H9 (cell line): ENCODE data around the gene SAMHD1. TPM values are rescaled to one million over a fixed set of nuclear protein-coding genes. Genes with fewer than 3 reads are reported as not detected.

Experiments used
- DNase-seq: peaks from one replicate; pipeline ENCODE4 v3.0.0-alpha.2; 2017
- H2AFZ ChIP-seq: one replicate; pipeline ENCODE4 v1.6.1; 2013; ENCODE audit warnings: mild to moderate bottlenecking, low read length, control low read depth, moderate library complexity
- H2AK5ac ChIP-seq: 2 replicates; pipeline ENCODE4 v1.6.1; 2013; ENCODE audit warnings: low read length, control low read depth, mixed read lengths; ENCODE audit not compliant: insufficient read length
- H2BK120ac ChIP-seq: one replicate; pipeline ENCODE4 v1.6.1; 2013; ENCODE audit warnings: low read depth, mild to moderate bottlenecking, low read length, control low read depth, inconsistent platforms; ENCODE audit not compliant: poor library complexity, severe bottlenecking
- H2BK12ac ChIP-seq: 2 replicates; pipeline ENCODE4 v1.6.1; 2013; ENCODE audit warnings: low read length, control low read depth, mixed read lengths, low read depth; ENCODE audit not compliant: insufficient read length
- H2BK15ac ChIP-seq: 2 replicates; pipeline ENCODE4 v1.6.1; 2013; ENCODE audit warnings: low read depth, low read length, control low read depth
- H2BK20ac ChIP-seq: one replicate; pipeline ENCODE4 v1.6.1; 2013; ENCODE audit warnings: low read depth, mild to moderate bottlenecking, low read length, control low read depth, inconsistent platforms; ENCODE audit not compliant: poor library complexity, severe bottlenecking
- H2BK5ac ChIP-seq: 2 replicates; pipeline ENCODE4 v1.6.1; 2013; ENCODE audit warnings: low read length, control low read depth, mixed read lengths; ENCODE audit not compliant: insufficient read length
- H3K14ac ChIP-seq: 2 replicates; pipeline ENCODE4 v1.6.1; 2013; ENCODE audit warnings: low read length, control low read depth; ENCODE audit not compliant: insufficient read depth
- H3K18ac ChIP-seq: 2 replicates; pipeline ENCODE4 v1.6.1; 2013; ENCODE audit warnings: low read depth, mild to moderate bottlenecking, mixed read lengths, low read length, control low read depth; ENCODE audit not compliant: insufficient read length
- H3K23ac ChIP-seq: 2 replicates; pipeline ENCODE4 v1.6.1; 2013; ENCODE audit warnings: low read length, control low read depth, mixed read lengths, low read depth; ENCODE audit not compliant: insufficient read length
- H3K23me2 ChIP-seq: 2 replicates; pipeline ENCODE4 v1.6.1; 2013; ENCODE audit warnings: low read depth, mild to moderate bottlenecking, mixed read lengths, low read length, control low read depth; ENCODE audit not compliant: insufficient read length, poor library complexity, severe bottlenecking
- H3K27ac ChIP-seq: 2 replicates; pipeline ENCODE4 v1.5.1; 2013; ENCODE audit warnings: low read length, control low read depth, mixed read lengths, low read depth; ENCODE audit not compliant: insufficient read length
- H3K27me3 ChIP-seq: 2 replicates; pipeline ENCODE4 v1.6.1; 2013; ENCODE audit warnings: low read length, control low read depth, inconsistent platforms; ENCODE audit not compliant: insufficient read depth
- H3K4ac ChIP-seq: 2 replicates; pipeline ENCODE4 v1.6.1; 2013; ENCODE audit warnings: low read depth, mild to moderate bottlenecking, control low read depth, inconsistent platforms, low read length, moderate library complexity
- H3K4me1 ChIP-seq: 2 replicates; pipeline ENCODE4 v1.6.1; 2013; ENCODE audit warnings: low read length, control low read depth, inconsistent platforms; ENCODE audit not compliant: insufficient read depth
- H3K4me2 ChIP-seq: 2 replicates; pipeline ENCODE4 v1.6.1; 2013; ENCODE audit warnings: low read length, control low read depth, mixed read lengths; ENCODE audit not compliant: insufficient read length, insufficient read depth
- H3K56ac ChIP-seq: 2 replicates; pipeline ENCODE4 v1.6.1; 2013; ENCODE audit warnings: low read depth, mild to moderate bottlenecking, mixed read lengths, low read length, control low read depth; ENCODE audit not compliant: insufficient read length
- H3K79me1 ChIP-seq: 2 replicates; pipeline ENCODE4 v1.6.1; 2013; ENCODE audit warnings: low read depth, mild to moderate bottlenecking, moderate library complexity, low read length, control low read depth, inconsistent platforms; ENCODE audit not compliant: insufficient read depth, poor library complexity, severe bottlenecking
- H3K79me2 ChIP-seq: 2 replicates; pipeline ENCODE4 v1.6.1; 2013; ENCODE audit warnings: low read length, control low read depth, inconsistent platforms; ENCODE audit not compliant: insufficient read depth
- H3K9ac ChIP-seq: 2 replicates; pipeline ENCODE4 v1.6.1; 2013; ENCODE audit warnings: low read length, control low read depth, mixed read lengths; ENCODE audit not compliant: insufficient read length; ENCODE audit errors: extremely low read depth
- H3K9me3 ChIP-seq: one replicate; pipeline ENCODE4 v1.6.1; 2013; ENCODE audit warnings: low read depth, low read length, inconsistent platforms; ENCODE audit not compliant: control insufficient read depth
- H3T11ph ChIP-seq: one replicate; pipeline ENCODE4 v1.6.1; 2013; ENCODE audit warnings: mild to moderate bottlenecking, low read length, control low read depth, inconsistent platforms
- H4K20me1 ChIP-seq: one replicate; pipeline ENCODE4 v1.6.1; 2013; ENCODE audit not compliant: control insufficient read depth, insufficient read length, insufficient read depth
- H4K5ac ChIP-seq: 2 replicates; pipeline ENCODE4 v1.6.1; 2013; ENCODE audit warnings: low read depth, mild to moderate bottlenecking, mixed read lengths, low read length, control low read depth; ENCODE audit not compliant: insufficient read length
- H4K8ac ChIP-seq: replicated peaks from 2 replicates; pipeline ENCODE4 v1.6.1; 2013; ENCODE audit warnings: low read length, control low read depth, mixed read lengths, low read depth; ENCODE audit not compliant: insufficient read length
- H4K91ac ChIP-seq: 2 replicates; pipeline ENCODE4 v1.6.1; 2013; ENCODE audit warnings: low read depth, mild to moderate bottlenecking, moderate library complexity, mixed read lengths, low read length, control low read depth; ENCODE audit not compliant: insufficient read length
- H3K27ac Mint-ChIP-seq, 3 experiments: 2 replicates in 2 of 3; 3 replicates in 1 of 3; pipeline ENCODE4 v1.8.0; 2020 to 2021; ENCODE audit warnings: mixed read lengths in 3 of 3, mild to moderate bottlenecking in 1 of 3, moderate library complexity in 1 of 3
- H3K27me3 Mint-ChIP-seq: 2 replicates; pipeline ENCODE4 v1.8.0; 2021; ENCODE audit warnings: low read depth, mild to moderate bottlenecking, moderate library complexity, mixed read lengths
- H3K36me3 Mint-ChIP-seq, 3 experiments: 2 replicates in 2 of 3; 3 replicates in 1 of 3; pipeline ENCODE4 v1.8.0; 2020 to 2021; ENCODE audit warnings: low read depth in 3 of 3, mixed read lengths in 3 of 3; ENCODE audit not compliant: insufficient read depth in 1 of 3
- H3K4me1 Mint-ChIP-seq, 2 experiments: 2 replicates each; pipeline ENCODE4 v1.8.0; 2020; ENCODE audit warnings: mixed read lengths in 2 of 2
- H3K4me3 Mint-ChIP-seq, 2 experiments: 2 replicates in 1 of 2; 3 replicates in 1 of 2; pipeline ENCODE4 v1.8.0; 2020 to 2021; ENCODE audit warnings: mild to moderate bottlenecking in 2 of 2, mixed read lengths in 2 of 2, moderate library complexity in 1 of 2
- H3K9me3 Mint-ChIP-seq, 2 experiments: 2 replicates in 1 of 2; 3 replicates in 1 of 2; pipeline ENCODE4 v1.8.0; 2020; ENCODE audit warnings: mild to moderate bottlenecking in 2 of 2, mixed read lengths in 2 of 2, moderate library complexity in 1 of 2
- WGBS: extraction: QIAGEN DNeasy Blood & Tissue Kit; methylation state at CpG from one replicate; pipeline ENCODE4 v1.1.7; 2013; ENCODE audit warnings: missing lambda C conversion rate, low lambda C conversion rate, mixed read lengths; ENCODE audit not compliant: insufficient read length; ENCODE audit errors: extremely low coverage; 5-methylcytosine and 5-hydroxymethylcytosine counted together
- total RNA-seq: library from RNA; stranded (reverse); gene quantifications from 2 replicates; pipeline ENCODE4 v1.2.1, GENCODE V29; 2021
- TF ChIP-seq, protein P1 (sequence below): fragments of 200-600 bp; sonication (generic); conservative IDR thresholded peaks from 3 replicates; pipeline ENCODE4 v1.8.0; 2021; ENCODE audit warnings: antibody characterized with exemption, mild to moderate bottlenecking

SAMHD1 gene
- total RNA-seq, 1 experiment from 2014 or later, result 53.1 TPM

- Histone ChIP-seq H4K8ac (no peak overlapping the region), H3K23me2 (no peaks in the 10 kb centered on the region), H4K20me1 (no peaks in the 10 kb centered on the region), H3K4me2 (no peak overlapping the region), H3K79me1 (no peaks in the 10 kb centered on the region), H3K4me1 (no peaks in the 10 kb centered on the region; the same call in 1 of the 2 replicates), H2BK120ac (no peak overlapping the region), H3T11ph (no peak overlapping the region), H2AFZ (no peak overlapping the region), H3K79me2 (no peaks in the 10 kb centered on the region), H3K18ac (no peak overlapping the region), H3K14ac (no peak overlapping the region), H4K91ac (no peak overlapping the region), H4K5ac (no peak overlapping the region), H3K4ac (no peak overlapping the region), H3K9me3 (peaks cover 7% of the 10 kb centered on the region), H3K27me3 (no peaks in the 10 kb centered on the region), H3K56ac (no peak overlapping the region), H2BK12ac (no peak overlapping the region), H3K9ac (no peak overlapping the region), H2BK20ac (no peak overlapping the region), H2AK5ac (no peak overlapping the region), H3K23ac (no peak overlapping the region), H2BK15ac (no peak overlapping the region), H3K27ac (no peak overlapping the region), H2BK5ac (no peak overlapping the region)
- peaks cover 4 to 12% of the 10 kb centered on the region in 2 experiments for H3K9me3 Mint-ChIP-seq
- no peak overlapping the region for H3K4me3 Mint-ChIP-seq
- H3K27me3 Mint-ChIP-seq, result no peaks in the 10 kb centered on the region; the same call in 1 of the 2 replicates
- no peak for DNase-seq
- peaks cover 5 to 12% (median 9%) of the 10 kb centered on the region in 3 experiments; a peak in 6 of 7 replicates for H3K36me3 Mint-ChIP-seq
- no CpG with 5 or more reads among the region's 5 CpGs for WGBS
- H3K27ac Mint-ChIP-seq, result no peak overlapping the region; a peak in 1 of 7 replicates
- peaks cover 16 to 21% of the 10 kb centered on the region in 2 experiments for H3K4me1 Mint-ChIP-seq
- TF ChIP-seq, protein P1, sequence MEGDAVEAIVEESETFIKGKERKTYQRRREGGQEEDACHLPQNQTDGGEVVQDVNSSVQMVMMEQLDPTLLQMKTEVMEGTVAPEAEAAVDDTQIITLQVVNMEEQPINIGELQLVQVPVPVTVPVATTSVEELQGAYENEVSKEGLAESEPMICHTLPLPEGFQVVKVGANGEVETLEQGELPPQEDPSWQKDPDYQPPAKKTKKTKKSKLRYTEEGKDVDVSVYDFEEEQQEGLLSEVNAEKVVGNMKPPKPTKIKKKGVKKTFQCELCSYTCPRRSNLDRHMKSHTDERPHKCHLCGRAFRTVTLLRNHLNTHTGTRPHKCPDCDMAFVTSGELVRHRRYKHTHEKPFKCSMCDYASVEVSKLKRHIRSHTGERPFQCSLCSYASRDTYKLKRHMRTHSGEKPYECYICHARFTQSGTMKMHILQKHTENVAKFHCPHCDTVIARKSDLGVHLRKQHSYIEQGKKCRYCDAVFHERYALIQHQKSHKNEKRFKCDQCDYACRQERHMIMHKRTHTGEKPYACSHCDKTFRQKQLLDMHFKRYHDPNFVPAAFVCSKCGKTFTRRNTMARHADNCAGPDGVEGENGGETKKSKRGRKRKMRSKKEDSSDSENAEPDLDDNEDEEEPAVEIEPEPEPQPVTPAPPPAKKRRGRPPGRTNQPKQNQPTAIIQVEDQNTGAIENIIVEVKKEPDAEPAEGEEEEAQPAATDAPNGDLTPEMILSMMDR, result no peak
These were observed 16.1 kb upstream of the SAMHD1 start for GRCh38 chr20:36967636-36968035.
